C1 segment of cervical spinal cord (tissue), 14 donors: ENCODE results near the gene NUP98.

Source experiments
- DNase-seq, 14 donors: peaks; one replicate each; lab custom pipeline; 2025; lab: John Stamatoyannopoulos, UW

NUP98 gene

DNA sequence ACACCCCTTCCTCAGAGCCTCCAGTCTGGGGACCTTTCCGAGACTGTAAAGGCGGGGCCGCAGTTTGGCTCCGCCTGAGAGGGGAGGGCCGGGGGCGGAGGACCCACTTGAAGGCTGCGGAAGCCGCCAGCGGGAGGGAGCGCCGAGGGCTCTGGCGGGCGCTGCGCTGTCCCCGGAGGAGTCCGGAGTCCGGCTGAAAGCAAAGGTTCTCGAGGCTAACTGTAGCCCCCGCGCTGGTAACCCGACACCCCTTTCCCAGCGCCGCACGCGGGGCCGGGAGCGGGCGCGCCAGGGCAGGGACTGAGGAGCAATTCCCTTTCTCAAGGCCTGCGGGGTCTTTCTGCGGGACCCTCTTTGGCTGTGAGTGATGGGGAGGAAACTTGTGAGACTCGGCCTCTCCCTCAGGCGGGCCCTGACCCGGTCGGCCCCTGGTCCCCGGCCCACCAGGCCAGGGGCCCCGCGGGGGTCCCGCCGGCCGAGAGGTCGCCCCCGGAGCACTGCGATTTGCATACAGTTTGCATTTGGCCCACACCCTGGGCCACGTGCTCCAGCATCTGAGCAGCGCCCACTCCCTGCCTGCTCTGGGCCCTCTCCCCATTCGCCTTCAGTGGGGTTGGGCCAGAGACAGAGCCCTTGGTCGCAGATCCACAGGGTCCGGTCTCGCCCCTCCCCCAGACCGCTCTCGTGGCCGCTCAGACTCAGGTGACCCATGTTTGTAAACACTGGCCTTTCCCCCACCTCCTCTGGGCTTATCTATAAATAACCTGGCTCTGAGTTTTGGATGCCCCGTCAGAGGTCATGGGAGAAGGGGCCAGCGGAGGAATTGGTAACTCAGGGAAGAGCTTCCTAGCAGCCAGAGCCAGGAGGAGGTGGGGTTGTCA, 155.0 kb downstream of the NUP98 start:
- DNase-seq = peak in 3 of 14 donors; percentile 13 to 28 (median 15)

DNA sequence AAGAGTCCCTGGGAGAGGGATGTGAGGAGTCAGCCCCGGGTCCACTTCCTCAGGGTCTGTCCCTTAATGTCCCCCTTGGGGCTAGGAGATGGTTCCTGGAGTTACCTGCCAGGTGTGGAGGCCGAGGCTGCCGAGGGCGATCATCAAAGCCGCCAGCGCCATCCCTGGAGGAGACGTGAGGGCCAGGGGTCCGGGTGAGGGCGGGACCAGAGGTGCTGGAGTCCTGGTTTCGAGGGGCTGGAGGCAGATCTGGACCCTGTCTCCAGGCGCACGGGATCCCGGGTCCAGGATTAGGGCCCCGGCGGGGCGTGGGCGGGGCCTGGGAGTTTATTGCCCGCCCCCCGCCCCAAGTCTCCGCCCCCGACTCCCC, 155.7 kb downstream of the NUP98 start, which contains the start of gene ART5:
Gene ART5, minus strand, starts transcription at position 292 of the 370 bp plus-strand sequence. Its CDS starts 130 bp downstream, at position 162.
- peak in 1 of 14 donors; percentile 3 for DNase-seq

GRCh38 chr11:3641191-3641590, 156.2 kb downstream of the NUP98 start:
- DNase-seq = no peak

DNA sequence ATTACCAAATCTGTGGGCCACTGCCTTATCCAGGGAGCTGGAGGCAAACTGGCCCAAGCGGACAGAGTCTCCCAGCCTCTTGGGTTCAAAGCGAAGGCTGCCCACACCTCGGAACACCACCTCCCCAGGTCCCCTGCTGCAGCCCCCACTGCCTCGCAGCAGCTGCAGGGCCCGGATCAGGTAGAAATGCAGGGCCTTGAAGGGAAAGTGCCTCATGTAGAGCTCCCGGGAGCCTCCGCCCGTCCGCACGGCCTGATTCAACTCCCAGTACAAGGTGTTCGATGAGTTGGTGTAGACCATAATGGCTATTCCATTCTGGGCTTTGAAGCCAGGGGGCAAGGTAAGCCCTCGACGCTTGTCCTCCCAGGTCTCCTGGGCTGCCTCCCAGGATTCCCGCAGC, 157.5 kb downstream of the NUP98 start:
- no peak for DNase-seq

- DNase-seq = no peak
Measured at GRCh38 chr11:3638513-3638912, 158.8 kb downstream of the NUP98 start.

GRCh38 chr11:3637201-3637600, 160.2 kb downstream of the NUP98 start:
- DNase-seq = no peak

GRCh38 chr11:3635641-3636375, 161.5 kb downstream of the NUP98 start:
- DNase-seq = no peak

- no peak for DNase-seq
Measured at GRCh38 chr11:3632070-3632660, 165.2 kb downstream of the NUP98 start.

GRCh38 chr11:3631331-3631730, 166.0 kb downstream of the NUP98 start:
- no peak for DNase-seq

GRCh38 chr11:3627291-3627690, 170.1 kb downstream of the NUP98 start:
- no peak for DNase-seq

DNA sequence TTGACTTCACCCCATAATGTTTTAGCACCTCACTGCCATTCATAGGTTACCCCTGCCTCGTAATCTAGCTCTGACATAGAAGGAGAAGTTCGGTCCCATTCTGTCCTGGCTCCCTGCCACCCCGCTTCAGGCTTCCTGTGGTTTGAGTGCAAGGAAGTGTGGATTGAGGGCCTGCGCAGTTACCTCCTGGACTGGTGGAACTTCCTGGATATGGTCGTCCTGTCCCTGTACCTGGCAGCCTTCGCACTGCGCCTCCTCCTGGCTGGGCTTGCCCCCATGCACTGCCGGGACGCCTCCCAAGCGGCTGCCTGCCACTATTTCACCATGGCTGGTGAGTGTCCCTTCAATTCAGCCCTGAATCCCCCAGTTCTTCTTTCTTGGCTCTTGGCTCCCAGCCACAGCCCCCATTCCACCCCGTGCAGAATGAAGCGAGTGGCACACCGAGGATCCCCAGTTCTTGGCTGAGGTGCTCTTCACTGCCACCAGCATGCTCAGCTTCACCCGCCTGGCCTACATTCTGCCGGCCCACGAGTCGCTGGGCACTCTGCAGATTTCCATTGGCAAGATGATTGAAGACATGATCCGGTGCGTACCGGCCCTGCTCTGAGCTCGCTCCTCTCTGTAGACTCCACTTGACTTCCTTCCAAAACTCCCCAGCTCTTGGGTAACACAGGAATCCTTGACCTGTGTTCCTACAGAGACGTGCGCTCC, 170.9 kb downstream of the NUP98 start:
- DNase-seq = peak in 5 of 14 donors; percentile 4 to 37 (median 15)
